Muscle of back (tissue), 11 donors: Measurements from ENCODE around the gene GPC1. TPM values are rescaled to one million over a fixed set of nuclear protein-coding genes. Genes with fewer than 3 reads are reported as not detected.
A peak's percentile ranks its signal among the peaks of the same experiment; 100 is the strongest.

Source experiments
- DNase-seq, 3 donors: peaks; one replicate each; pipeline versions ENCODE4 v3.0.0 to v3.0.0-alpha.2; 2013
- polyA plus RNA-seq, 10 donors: library from polyadenylated mRNA; unstranded; fragments of 120-200 nt; gene quantifications; one replicate each; pipeline ENCODE4 v1.2.1, GENCODE V29; 2013; ENCODE audit not compliant: insufficient read length in 10 of 10

Gene GPC1
- polyA plus RNA-seq, 10 donors: 62.2 to 112 (median 88.4) TPM

DNA sequence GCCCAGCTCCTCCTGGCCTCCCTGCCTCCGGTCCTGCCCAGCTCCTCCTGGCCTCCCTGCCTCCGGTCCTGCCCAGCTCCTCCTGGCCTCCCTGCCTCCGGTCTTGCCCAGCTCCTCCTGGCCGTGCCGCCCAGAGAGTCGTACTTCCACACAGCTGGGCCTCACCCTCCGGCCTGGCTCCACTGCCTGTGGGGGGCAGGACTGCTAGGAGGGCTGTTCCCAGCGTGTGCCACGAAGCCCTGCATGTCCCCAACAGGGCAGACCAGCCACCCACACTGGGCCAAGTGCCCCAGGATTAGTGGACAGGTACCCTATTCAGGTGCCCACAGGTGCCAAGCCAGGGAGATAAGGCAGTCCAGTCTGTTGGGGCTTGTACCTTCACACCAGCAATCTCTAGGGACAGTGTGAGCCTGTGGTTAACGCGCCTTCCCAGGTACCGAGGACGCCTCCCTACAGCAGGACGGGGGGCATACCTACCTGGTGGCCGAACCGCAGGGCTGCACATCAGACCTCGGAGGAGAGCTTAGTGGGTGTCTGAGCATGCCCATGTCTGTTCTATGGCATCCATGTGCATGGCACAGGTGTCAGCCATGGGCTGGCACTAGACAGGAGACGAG, 5.3 kb downstream of the GPC1 start:
- DNase-seq: no peak

DNA sequence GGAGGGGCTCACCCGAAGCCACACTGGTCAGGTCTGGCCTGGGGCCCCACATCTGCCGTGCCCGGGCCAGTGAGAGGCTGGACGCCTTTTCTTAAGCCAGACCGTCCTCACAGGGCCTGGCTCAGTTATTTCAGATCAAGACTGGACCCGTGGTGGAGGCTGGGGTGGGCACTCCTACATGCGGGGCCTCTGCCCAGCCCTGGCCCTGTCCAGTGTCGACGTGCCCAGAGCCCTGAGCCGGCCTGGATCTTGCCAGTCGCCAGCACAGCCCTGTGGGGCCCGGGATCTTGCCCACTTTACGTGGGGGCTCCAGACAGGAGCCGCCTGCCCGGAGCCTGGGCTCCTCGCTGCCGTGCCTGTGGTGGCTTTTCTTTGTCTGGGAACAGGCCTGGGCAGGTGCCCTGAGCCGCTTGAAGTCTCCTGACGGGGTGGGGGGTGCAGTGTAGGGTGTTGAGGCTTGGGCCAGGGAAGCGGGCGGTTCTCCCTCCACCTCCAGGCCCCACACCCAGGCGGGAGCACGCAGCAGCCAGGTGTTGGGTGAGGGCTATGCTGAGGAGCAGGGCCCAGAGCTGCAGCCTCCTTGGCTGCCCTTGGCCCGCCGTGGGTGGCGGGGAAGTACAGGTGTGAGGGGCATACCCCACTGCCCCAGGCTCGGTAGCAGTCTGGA, 6.0 kb downstream of the GPC1 start:
- DNase-seq: no peak

DNA sequence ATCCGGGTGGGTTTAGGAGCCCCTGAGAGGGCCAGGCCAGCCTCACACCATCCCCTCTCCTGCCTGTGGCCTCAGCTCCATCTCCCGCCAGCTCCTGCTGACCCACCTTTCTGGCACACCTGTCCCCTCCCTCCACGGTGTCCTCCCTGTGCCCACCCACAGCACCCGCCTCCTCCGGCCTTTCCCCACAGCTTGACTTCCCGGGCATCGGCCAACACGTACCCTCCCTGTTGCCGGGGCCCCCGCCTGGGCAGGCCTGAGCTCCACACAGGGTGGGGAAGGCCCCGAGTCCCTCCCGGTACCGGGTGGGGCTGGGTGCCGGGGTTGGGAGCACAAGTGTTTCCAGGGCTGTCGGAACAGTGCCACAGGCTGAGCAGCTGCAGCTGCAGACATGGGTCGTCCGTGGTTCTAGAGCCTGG, 6.5 kb downstream of the GPC1 start:
- no peak for DNase-seq

DNA sequence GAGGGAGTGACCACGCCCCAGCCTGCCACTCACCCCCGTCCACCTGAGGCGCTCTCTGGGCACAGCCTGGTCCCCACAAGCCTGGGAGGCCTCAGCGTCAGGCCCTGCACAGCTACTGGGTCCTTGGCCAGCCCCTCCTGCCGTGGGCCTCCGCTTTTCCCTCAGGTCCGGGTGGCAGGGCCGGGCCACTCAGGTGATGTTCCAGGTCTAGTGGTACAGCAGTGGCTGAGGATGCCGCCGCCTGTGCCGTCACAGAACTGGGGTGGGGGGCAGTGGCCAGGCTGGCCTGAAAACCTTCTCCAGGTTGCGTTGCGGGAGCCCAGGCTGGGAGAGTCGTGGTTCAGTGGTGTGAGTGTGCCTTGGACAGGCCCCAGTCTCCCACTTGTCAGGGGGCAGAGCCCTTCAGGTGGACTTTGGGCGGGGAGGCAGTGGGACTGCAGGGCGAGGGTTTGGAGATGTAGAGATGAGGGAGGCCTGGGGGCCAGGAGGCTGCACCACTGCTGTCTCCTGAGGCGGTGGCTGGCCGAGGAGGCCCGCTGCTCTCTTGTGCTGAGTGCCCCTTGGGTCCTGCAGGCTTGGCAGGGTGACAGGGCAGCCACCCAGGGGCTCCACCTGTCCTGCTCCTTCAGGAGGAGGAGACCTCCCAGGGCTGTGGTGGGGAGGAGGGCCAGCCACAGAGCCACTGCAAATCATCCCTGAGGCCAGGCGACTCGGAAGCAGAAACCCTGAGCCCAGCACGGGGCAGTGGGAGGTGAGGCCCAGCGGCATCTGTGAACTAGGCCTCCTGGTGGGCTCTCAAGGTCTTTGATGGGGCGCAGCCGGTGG, 7.6 kb downstream of the GPC1 start:
- DNase-seq: no peak

DNA sequence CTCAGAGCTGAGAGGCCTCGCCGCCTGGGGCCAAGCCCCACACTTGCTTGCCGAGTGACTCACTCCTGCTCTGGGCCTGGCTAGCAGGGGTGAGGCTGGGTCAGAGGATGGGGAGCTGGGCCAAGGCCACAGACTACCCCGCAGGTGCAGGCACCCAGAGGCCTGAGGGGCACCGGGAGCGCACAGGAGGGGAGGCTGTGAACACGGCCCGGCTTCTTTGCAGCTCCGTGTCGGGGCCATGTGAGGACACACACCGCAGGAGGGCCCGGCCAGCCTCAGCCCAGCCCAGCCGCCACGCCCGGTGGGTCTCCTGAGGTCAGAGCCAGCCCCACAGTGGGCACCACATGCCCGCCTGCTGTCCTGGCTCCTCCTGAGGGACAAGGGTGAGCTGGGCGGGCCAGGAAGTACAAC, 8.4 kb downstream of the GPC1 start:
- DNase-seq: no peak

DNA sequence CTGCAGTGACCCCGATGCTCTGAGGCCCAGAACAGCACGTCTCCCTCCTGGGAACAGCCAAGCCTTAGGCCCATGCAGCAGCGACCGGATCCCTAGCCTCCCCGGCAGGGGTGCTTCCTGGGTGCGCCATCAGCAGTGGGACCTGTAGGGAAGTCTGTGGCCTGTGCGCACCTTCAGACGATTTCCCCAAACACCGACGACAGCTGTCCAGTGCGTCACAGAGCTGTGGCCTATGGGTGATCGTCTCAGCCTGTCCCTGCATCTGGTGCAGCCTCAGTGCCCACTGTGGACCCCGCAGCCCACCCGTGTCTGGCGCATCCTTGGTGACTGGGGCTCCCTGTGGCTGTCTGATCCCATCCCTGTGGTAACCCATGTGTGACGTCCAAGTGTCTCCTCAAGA, 9.0 kb downstream of the GPC1 start:
- no peak for DNase-seq

DNA sequence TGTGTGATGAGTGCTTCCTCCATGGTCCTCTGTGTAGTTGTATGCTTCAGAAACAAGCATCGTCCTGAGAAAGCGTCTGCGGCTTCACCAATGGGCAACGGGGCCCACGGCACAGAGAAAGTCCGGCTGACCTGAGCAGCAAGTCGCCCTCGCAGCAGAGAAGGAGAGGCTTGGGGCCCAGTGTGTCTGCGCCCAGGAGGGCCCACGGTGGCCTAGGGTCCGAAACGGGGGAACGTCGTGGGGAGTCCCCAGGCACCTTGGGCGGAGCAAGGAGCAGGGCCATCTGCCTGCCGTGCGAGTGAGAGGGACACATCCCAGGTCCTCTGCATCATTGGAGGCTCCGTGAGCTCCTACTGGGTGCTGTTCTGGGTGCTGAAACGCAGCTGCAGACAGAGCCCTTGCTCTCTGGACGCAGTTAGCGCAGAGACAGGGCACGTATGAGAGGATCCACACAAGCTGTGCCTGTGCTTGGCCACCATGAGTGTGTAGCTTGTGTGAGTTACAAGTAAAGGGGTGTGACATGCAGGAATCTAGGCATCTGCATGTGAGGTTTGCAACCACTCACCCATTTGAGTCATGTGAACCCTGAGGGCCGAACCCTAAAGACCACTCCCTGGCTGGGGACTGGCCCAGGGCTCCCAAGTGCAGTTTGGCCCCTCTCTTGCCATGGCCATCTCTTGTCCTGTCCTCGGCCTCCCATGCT, 10.6 kb downstream of the GPC1 start:
- no peak for DNase-seq

DNA sequence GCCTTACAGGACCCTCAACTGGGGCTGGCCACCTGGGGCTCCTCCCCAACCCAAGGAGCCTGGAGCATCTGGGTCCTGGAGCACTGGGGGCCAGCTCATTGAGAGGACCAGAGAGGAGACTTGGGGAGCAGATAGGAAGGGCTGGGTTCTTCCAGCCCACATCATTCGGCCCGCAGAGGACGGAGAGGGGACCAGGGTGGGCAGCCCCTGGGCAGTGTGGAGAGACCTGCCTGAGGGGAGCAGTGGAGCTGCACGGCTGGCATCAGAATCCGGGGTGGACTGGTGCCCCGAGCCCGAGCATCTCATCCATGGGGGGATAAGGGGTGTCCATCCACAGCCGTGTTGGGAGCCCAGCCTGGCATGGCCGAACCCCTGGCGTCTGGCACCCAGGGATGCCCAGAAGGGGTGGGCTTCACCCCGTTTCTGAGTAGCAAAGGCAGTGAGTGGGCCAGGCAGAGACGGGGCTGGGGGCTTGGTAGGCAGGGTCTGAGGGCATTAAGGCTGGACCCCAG, 11.3 kb downstream of the GPC1 start:
- DNase-seq: no peak

DNA sequence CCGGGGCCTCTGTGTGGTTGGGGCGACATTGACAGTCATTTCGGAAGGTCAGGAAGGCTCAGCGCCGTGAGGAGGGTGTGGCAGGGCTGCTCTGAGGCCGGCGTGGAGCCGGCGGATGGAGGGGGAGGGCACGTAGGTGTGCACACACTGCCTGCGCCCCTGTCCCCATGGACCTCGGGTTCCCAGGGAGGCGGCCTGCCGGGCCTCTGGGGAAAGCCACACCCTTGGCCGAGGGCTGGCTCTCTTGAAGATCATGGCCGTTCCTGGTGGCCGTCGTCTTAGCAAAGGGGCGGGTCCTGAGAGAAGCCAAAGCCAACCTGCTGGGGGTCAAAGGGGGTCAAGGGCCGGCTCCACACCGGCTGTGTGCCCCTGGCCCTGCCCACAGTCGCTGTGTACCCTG, 11.9 kb downstream of the GPC1 start:
- no peak for DNase-seq

DNA sequence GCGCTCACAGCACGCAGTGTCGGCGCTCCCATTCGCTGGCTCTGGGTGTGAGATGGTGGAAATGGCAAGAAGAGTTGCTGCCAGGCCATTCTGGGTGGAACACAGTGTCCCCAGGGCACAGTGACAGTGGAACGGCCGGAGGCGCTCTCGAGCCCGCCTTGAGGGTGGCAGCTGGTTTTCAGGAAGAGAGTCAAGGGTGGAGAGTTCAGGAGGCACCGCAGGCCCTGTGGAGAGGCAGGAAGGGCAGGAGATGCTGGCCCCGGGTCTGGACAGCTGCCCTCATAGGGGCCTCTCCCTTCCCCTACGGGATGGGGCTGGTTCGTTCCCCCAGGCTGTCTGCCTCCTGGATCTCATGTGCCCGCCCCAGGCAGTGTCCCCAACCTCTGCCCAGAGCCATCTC, 12.5 kb downstream of the GPC1 start:
- DNase-seq: no peak

DNA sequence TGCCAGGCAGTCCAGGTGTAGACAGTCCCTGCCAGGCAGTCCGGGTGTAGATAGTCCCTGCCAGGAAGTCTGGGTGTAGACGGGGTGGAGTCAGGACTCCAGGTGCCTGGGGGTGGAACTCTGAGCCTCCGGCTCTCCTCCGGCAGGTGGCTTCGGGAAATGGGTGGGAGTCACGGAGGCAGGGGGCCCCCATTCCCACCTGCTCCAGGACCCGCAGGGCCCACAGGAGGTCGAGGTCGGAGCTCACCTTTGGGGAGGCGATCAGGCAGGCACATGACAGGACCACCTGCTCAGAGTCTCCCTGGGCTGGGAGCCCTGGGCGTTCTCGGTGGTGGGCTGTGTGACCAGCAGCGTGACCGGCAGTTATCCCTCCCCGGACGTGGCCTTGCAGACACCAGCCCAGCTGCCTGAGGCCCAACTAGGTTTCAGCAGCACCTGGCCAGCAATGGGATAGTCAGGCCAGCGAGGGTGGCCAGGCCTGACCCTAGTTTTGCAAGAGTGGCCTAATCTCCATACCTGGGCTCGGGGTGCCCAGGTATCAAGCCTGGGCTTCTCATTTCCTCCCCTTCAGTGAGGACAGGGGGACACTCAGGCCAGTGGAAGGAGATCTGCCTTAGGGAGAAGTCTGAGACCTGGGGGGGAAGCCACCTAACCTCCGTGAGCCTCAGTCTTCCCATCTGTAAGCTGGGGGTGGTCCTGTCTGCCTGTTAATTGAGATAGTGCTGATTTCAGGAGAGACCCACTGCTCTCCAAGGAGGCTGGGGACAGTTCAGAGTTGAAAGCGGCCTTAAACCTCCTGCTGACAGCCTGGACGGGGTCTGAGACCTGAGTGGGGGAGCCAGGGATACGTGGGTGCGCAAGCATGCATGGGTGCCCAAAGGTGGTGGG, 13.2 kb downstream of the GPC1 start:
- DNase-seq: no peak

DNA sequence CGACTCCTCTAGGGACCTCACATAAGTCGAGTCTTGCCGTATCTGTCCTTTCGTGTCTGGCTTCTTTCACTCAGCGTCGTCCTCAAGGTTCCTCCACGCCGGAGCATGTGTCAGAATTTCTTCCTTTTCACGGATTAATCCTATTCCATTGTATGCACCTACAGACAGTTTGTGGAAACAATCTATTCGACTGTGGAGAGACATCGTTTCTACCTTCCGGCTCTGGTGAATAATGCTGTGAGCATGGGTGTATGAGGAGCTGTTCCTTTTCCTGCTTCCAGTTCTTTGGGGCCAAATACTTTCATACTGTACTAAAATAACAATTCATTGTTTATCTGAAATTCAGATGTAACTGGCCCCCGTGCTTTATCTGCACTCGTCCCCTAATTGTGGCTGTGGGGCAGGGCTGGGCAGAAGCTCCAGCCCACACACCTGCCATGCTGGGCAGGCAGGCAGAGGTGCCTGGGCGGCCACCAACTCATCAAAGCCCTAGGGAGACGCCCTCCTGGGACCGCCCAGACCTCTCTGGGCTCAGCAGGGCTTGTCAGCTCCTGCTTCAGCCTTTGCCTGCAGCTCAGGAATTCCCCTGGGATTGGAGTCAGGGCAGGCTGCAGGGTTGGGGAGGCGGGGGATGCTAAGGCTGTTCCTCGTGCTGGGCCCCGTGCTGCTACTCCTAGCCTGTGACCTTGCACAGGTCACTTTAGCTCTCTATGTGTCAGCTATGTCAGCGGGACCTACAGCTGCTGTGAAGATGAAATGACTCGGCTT, 14.5 kb downstream of the GPC1 start:
- no peak for DNase-seq

DNA sequence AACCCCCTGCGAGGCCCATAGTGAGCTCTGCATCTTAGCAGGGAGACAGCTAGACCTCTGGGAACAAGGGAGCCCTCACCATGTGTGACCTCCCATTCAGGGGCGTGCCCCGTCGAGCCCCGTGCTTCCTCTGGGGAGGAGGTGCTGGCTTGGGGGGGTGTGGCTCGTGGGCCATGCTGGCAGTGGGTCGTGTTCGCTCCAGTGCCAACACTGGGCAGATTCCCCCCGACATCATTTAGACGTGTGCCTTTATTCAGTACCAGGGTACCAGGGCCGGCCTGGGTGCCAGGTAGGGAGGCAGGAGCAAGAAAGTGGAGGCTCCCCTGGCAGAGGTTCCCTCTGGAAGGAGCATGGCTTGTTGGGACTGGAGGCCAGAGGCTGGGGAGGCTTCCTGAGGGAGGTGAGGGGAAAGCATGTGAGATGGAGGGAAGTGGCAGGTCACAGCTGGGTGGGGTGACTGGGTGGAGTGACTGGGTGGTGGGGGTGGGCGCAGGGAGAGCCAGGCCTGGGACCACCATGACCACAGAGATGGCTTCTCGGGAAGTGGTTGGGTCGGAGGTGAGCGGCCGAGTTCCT, 15.2 kb downstream of the GPC1 start:
- no peak for DNase-seq

DNA sequence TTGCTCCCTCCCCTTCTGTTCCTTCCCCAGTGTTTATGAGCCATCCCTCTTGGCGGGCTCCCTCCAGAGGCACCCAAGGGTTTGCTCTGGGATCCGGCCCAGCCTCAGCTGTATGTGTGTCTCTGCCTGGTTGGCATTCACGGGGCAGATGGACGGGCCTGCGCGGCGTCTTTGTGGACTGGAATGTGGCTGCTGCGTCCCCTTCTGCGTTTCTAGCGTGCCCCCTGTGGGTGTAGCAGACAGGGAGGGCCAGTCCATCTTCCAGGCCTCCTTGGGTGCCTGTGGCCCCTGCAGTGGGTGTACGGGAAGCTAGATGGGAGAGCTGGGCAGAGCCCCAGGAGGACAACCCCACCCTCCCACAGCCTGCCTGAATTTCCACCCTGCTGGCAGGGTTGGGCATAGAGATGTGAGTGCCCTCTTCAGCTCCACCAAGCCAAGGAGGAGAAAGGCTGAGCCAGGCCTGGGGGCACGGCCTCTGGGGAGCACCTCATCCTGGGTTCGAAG, 15.7 kb downstream of the GPC1 start:
- no peak for DNase-seq

DNA sequence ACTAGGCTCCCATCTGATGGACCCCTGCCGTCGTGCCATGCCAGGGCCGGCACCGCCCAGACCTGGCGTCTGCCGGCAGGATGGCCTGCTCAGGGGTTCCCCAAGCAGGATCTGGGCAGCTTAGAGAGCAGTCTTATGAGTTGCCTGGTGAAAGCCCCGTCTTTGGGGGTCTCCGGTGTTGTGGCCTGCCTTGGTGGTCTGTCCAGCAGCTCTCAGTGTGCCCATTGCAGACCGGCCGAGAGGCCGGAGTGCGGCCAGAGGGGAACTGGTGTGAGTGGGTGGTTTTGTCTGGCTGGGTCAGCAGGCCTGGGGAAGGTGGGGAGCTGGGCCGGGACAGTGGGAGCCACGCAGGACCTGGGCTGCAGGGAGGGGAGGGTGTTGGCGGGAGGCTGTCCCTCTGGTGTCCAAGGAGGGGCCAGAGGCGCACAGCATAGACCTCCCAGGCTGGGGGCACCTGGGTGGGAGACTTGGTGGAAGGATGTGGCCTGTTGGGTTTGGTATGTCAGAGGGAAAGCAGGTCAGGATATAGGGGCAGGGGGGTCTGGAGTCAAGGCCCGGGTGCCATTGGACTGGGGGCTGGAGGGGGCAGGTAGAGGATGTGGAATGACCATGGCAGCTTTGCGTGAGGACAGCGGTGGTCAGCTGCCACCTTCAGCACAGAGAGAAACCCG, 16.5 kb downstream of the GPC1 start:
- DNase-seq: no peak

DNA sequence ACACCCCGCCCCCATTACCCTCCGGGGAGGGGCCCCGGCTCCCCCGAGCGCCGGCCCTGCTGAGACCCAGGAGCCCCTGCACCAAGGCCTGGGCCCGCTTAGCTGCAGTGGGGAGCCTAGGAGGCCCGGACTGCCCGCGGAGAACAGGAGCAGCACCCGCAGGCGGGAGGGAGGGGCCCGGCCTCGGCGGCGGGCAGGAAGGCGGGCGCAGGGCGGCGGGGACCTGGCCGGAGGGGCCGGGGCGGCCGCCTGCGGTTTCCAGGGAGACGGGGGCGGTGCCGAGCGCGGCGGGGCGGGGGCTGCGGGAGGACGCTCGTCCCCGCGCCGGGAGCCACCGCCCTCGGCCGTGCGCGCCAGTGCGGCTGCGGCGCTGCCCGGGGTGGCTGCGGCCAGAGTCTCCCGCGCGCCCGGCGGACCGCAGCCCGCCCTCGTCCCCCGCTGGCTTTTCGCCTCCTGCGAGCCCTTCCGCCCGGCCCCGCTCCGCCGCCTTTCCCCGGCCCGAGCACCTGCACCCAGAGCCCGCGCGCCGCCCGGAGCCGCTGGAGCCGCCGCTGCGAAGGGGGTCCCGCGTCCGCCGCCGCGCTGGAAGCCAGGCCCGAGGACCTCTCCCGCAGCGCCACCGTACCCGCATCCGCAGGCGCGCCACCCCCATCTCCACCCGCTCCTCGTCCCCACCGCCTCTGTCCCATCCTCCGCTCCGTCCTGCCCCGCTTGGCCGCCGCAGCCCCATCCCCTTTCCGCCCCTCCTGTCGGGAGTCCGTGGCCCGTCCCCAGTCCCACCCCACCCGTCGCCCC, 17.2 kb downstream of the GPC1 start:
- DNase-seq: peak; percentile 43 to 72 (median 49)

DNA sequence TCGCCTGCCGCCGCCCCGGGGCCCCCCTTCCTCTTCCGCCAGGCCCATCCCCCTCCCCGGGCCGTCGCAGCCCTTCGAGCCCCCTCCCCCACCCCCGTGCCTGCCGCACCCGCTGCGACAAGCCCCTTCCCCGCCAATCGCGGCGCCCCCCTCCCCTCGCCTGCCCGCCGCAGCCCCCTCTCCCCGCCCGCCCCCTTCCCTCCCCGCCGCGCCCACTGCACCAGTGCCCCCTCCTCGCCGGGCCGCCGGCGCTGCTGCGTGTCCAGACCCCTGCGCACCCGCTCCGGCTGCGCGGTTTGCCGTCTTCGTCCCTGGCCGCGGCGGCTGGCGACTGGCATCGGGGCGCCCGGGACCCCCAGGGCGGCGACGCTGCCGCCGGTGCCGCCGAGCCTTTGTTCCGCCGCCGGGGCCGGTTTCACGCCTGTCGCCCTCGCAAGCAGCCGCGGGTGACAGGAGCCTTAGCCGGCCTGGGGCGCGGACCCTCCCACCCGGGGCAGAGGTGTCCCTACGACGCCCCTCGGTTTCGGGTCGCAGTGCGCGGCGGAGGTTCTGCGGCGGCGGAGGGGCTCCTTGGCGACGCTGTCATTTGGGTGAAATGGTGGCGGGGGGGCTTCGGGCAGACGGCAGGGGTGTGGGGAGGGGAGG, 18.1 kb downstream of the GPC1 start:
- no peak for DNase-seq
